GM23338 (cell line): Measurements from ENCODE around the gene FAM25C.
"Not testable (repeated sequence)": the region's sequence is repeated elsewhere in the genome, so short reads cannot be mapped to it uniquely, and the experiment has no call there.

ENCODE experiments used
- CREB1 ChIP-seq: fragments of 250-450 bp; sonication (Bioruptor Pico); IDR thresholded peaks from 2 replicates; pipeline ENCODE4 v1.5.0; 2020; ENCODE audit warnings: low read depth, mild to moderate bottlenecking, moderate library complexity
- EZH2 ChIP-seq: fragments of 200-600 bp; sonication (generic); IDR thresholded peaks from one replicate; pipeline ENCODE4 v1.8.0; 2017; ENCODE audit warnings: antibody characterized with exemption, mild to moderate bottlenecking, low read depth; ENCODE audit not compliant: unreplicated experiment
- EZH2phosphoT487 ChIP-seq: fragments of 200-600 bp; sonication (generic); IDR thresholded peaks from one replicate; pipeline ENCODE4 v1.8.1; 2018; ENCODE audit warnings: antibody characterized with exemption; ENCODE audit not compliant: unreplicated experiment
- JUNB ChIP-seq: IDR thresholded peaks from one replicate; pipeline ENCODE4 v1.6.1; 2016; ENCODE audit warnings: antibody characterized with exemption; ENCODE audit not compliant: unreplicated experiment
- NANOG ChIP-seq: IDR thresholded peaks from 2 replicates; pipeline ENCODE4 v1.6.1; 2016; ENCODE audit warnings: antibody characterized with exemption, borderline replicate concordance
- POLR2AphosphoS5 ChIP-seq: IDR thresholded peaks from 2 replicates; pipeline ENCODE4 v1.6.1; 2016; ENCODE audit warnings: antibody characterized with exemption, low read depth
- REST ChIP-seq: IDR thresholded peaks from one replicate; pipeline ENCODE4 v1.6.1; 2018; ENCODE audit warnings: antibody characterized with exemption; ENCODE audit not compliant: unreplicated experiment
- STAT1 ChIP-seq: IDR thresholded peaks from one replicate; pipeline ENCODE4 v1.6.1; 2016; ENCODE audit warnings: antibody characterized with exemption; ENCODE audit not compliant: unreplicated experiment
- ZNF114 ChIP-seq: fragments of 250-450 bp; sonication (Bioruptor Pico); IDR thresholded peaks from 2 replicates; pipeline ENCODE4 v1.5.0; 2020; ENCODE audit warnings: mild to moderate bottlenecking, moderate library complexity
- ZNF331 ChIP-seq: fragments of 250-450 bp; sonication (Bioruptor Pico); IDR thresholded peaks from 2 replicates; pipeline ENCODE4 v1.5.0; 2020; ENCODE audit warnings: low read depth, mild to moderate bottlenecking, moderate library complexity
- TF ChIP-seq, protein P1 (sequence below), 2 experiments: fragments of 200-600 bp in 1 of 2; sonication (generic) in 1 of 2; conservative IDR thresholded peaks; 2 replicates each; pipeline versions ENCODE4 v1.5.1 to v1.6.1; 2016 to 2017; ENCODE audit warnings: antibody characterized with exemption in 2 of 2, low read depth in 2 of 2, mild to moderate bottlenecking in 2 of 2, moderate library complexity in 1 of 2
- TF ChIP-seq, protein P2 (sequence below): IDR thresholded peaks from 2 replicates; pipeline ENCODE4 v1.6.1; 2016; ENCODE audit warnings: antibody characterized with exemption

- TF ChIP-seq, protein P1, sequence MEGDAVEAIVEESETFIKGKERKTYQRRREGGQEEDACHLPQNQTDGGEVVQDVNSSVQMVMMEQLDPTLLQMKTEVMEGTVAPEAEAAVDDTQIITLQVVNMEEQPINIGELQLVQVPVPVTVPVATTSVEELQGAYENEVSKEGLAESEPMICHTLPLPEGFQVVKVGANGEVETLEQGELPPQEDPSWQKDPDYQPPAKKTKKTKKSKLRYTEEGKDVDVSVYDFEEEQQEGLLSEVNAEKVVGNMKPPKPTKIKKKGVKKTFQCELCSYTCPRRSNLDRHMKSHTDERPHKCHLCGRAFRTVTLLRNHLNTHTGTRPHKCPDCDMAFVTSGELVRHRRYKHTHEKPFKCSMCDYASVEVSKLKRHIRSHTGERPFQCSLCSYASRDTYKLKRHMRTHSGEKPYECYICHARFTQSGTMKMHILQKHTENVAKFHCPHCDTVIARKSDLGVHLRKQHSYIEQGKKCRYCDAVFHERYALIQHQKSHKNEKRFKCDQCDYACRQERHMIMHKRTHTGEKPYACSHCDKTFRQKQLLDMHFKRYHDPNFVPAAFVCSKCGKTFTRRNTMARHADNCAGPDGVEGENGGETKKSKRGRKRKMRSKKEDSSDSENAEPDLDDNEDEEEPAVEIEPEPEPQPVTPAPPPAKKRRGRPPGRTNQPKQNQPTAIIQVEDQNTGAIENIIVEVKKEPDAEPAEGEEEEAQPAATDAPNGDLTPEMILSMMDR (conservative IDR thresholded peaks at IDR 0.05; ENCODE audit: low read depth in 2 of 2) = not testable (repeated sequence)
- TF ChIP-seq EZH2; REST; POLR2AphosphoS5; ZNF114 (CRISPR knock-in tag); CREB1 (CRISPR knock-in tag); STAT1; EZH2phosphoT487; JUNB; ZNF331; NANOG: not testable (repeated sequence)
- TF ChIP-seq, protein P2, sequence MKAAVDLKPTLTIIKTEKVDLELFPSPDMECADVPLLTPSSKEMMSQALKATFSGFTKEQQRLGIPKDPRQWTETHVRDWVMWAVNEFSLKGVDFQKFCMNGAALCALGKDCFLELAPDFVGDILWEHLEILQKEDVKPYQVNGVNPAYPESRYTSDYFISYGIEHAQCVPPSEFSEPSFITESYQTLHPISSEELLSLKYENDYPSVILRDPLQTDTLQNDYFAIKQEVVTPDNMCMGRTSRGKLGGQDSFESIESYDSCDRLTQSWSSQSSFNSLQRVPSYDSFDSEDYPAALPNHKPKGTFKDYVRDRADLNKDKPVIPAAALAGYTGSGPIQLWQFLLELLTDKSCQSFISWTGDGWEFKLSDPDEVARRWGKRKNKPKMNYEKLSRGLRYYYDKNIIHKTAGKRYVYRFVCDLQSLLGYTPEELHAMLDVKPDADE = not testable (repeated sequence)
Measured at GRCh38 chr10:47988718-47989541, 10.7 kb downstream of the FAM25C start.
